H9 (cell line): ENCODE results near the gene RTP2. TPM values are rescaled to one million over a fixed set of nuclear protein-coding genes. Genes with fewer than 3 reads are reported as not detected.
A peak's percentile ranks its signal among the peaks of the same experiment; 100 is the strongest.

Experiments
- DNase-seq: peaks from one replicate; pipeline ENCODE4 v3.0.0-alpha.2; 2017
- H2AFZ ChIP-seq: one replicate; pipeline ENCODE4 v1.6.1; 2013; ENCODE audit warnings: mild to moderate bottlenecking, low read length, control low read depth, moderate library complexity
- H2AK5ac ChIP-seq: 2 replicates; pipeline ENCODE4 v1.6.1; 2013; ENCODE audit warnings: low read length, control low read depth, mixed read lengths; ENCODE audit not compliant: insufficient read length
- H2BK120ac ChIP-seq: one replicate; pipeline ENCODE4 v1.6.1; 2013; ENCODE audit warnings: low read depth, mild to moderate bottlenecking, low read length, control low read depth, inconsistent platforms; ENCODE audit not compliant: poor library complexity, severe bottlenecking
- H2BK12ac ChIP-seq: 2 replicates; pipeline ENCODE4 v1.6.1; 2013; ENCODE audit warnings: low read length, control low read depth, mixed read lengths, low read depth; ENCODE audit not compliant: insufficient read length
- H2BK15ac ChIP-seq: 2 replicates; pipeline ENCODE4 v1.6.1; 2013; ENCODE audit warnings: low read depth, low read length, control low read depth
- H2BK20ac ChIP-seq: one replicate; pipeline ENCODE4 v1.6.1; 2013; ENCODE audit warnings: low read depth, mild to moderate bottlenecking, low read length, control low read depth, inconsistent platforms; ENCODE audit not compliant: poor library complexity, severe bottlenecking
- H2BK5ac ChIP-seq: 2 replicates; pipeline ENCODE4 v1.6.1; 2013; ENCODE audit warnings: low read length, control low read depth, mixed read lengths; ENCODE audit not compliant: insufficient read length
- H3K14ac ChIP-seq: 2 replicates; pipeline ENCODE4 v1.6.1; 2013; ENCODE audit warnings: low read length, control low read depth; ENCODE audit not compliant: insufficient read depth
- H3K18ac ChIP-seq: 2 replicates; pipeline ENCODE4 v1.6.1; 2013; ENCODE audit warnings: low read depth, mild to moderate bottlenecking, mixed read lengths, low read length, control low read depth; ENCODE audit not compliant: insufficient read length
- H3K23ac ChIP-seq: 2 replicates; pipeline ENCODE4 v1.6.1; 2013; ENCODE audit warnings: low read length, control low read depth, mixed read lengths, low read depth; ENCODE audit not compliant: insufficient read length
- H3K23me2 ChIP-seq: 2 replicates; pipeline ENCODE4 v1.6.1; 2013; ENCODE audit warnings: low read depth, mild to moderate bottlenecking, mixed read lengths, low read length, control low read depth; ENCODE audit not compliant: insufficient read length, poor library complexity, severe bottlenecking
- H3K27ac ChIP-seq: 2 replicates; pipeline ENCODE4 v1.5.1; 2013; ENCODE audit warnings: low read length, control low read depth, mixed read lengths, low read depth; ENCODE audit not compliant: insufficient read length
- H3K27me3 ChIP-seq: 2 replicates; pipeline ENCODE4 v1.6.1; 2013; ENCODE audit warnings: low read length, control low read depth, inconsistent platforms; ENCODE audit not compliant: insufficient read depth
- H3K4ac ChIP-seq: 2 replicates; pipeline ENCODE4 v1.6.1; 2013; ENCODE audit warnings: low read depth, mild to moderate bottlenecking, control low read depth, inconsistent platforms, low read length, moderate library complexity
- H3K4me1 ChIP-seq: 2 replicates; pipeline ENCODE4 v1.6.1; 2013; ENCODE audit warnings: low read length, control low read depth, inconsistent platforms; ENCODE audit not compliant: insufficient read depth
- H3K4me2 ChIP-seq: 2 replicates; pipeline ENCODE4 v1.6.1; 2013; ENCODE audit warnings: low read length, control low read depth, mixed read lengths; ENCODE audit not compliant: insufficient read length, insufficient read depth
- H3K56ac ChIP-seq: 2 replicates; pipeline ENCODE4 v1.6.1; 2013; ENCODE audit warnings: low read depth, mild to moderate bottlenecking, mixed read lengths, low read length, control low read depth; ENCODE audit not compliant: insufficient read length
- H3K79me1 ChIP-seq: 2 replicates; pipeline ENCODE4 v1.6.1; 2013; ENCODE audit warnings: low read depth, mild to moderate bottlenecking, moderate library complexity, low read length, control low read depth, inconsistent platforms; ENCODE audit not compliant: insufficient read depth, poor library complexity, severe bottlenecking
- H3K79me2 ChIP-seq: 2 replicates; pipeline ENCODE4 v1.6.1; 2013; ENCODE audit warnings: low read length, control low read depth, inconsistent platforms; ENCODE audit not compliant: insufficient read depth
- H3K9ac ChIP-seq: 2 replicates; pipeline ENCODE4 v1.6.1; 2013; ENCODE audit warnings: low read length, control low read depth, mixed read lengths; ENCODE audit not compliant: insufficient read length; ENCODE audit errors: extremely low read depth
- H3K9me3 ChIP-seq: one replicate; pipeline ENCODE4 v1.6.1; 2013; ENCODE audit warnings: low read depth, low read length, inconsistent platforms; ENCODE audit not compliant: control insufficient read depth
- H3T11ph ChIP-seq: one replicate; pipeline ENCODE4 v1.6.1; 2013; ENCODE audit warnings: mild to moderate bottlenecking, low read length, control low read depth, inconsistent platforms
- H4K20me1 ChIP-seq: one replicate; pipeline ENCODE4 v1.6.1; 2013; ENCODE audit not compliant: control insufficient read depth, insufficient read length, insufficient read depth
- H4K5ac ChIP-seq: 2 replicates; pipeline ENCODE4 v1.6.1; 2013; ENCODE audit warnings: low read depth, mild to moderate bottlenecking, mixed read lengths, low read length, control low read depth; ENCODE audit not compliant: insufficient read length
- H4K8ac ChIP-seq: replicated peaks from 2 replicates; pipeline ENCODE4 v1.6.1; 2013; ENCODE audit warnings: low read length, control low read depth, mixed read lengths, low read depth; ENCODE audit not compliant: insufficient read length
- H4K91ac ChIP-seq: 2 replicates; pipeline ENCODE4 v1.6.1; 2013; ENCODE audit warnings: low read depth, mild to moderate bottlenecking, moderate library complexity, mixed read lengths, low read length, control low read depth; ENCODE audit not compliant: insufficient read length
- H3K27ac Mint-ChIP-seq, 3 experiments: 2 replicates in 2 of 3; 3 replicates in 1 of 3; pipeline ENCODE4 v1.8.0; 2020 to 2021; ENCODE audit warnings: mixed read lengths in 3 of 3, mild to moderate bottlenecking in 1 of 3, moderate library complexity in 1 of 3
- H3K27me3 Mint-ChIP-seq: 2 replicates; pipeline ENCODE4 v1.8.0; 2021; ENCODE audit warnings: low read depth, mild to moderate bottlenecking, moderate library complexity, mixed read lengths
- H3K36me3 Mint-ChIP-seq, 3 experiments: 2 replicates in 2 of 3; 3 replicates in 1 of 3; pipeline ENCODE4 v1.8.0; 2020 to 2021; ENCODE audit warnings: low read depth in 3 of 3, mixed read lengths in 3 of 3; ENCODE audit not compliant: insufficient read depth in 1 of 3
- H3K4me1 Mint-ChIP-seq, 2 experiments: 2 replicates each; pipeline ENCODE4 v1.8.0; 2020; ENCODE audit warnings: mixed read lengths in 2 of 2
- H3K4me3 Mint-ChIP-seq, 2 experiments: 2 replicates in 1 of 2; 3 replicates in 1 of 2; pipeline ENCODE4 v1.8.0; 2020 to 2021; ENCODE audit warnings: mild to moderate bottlenecking in 2 of 2, mixed read lengths in 2 of 2, moderate library complexity in 1 of 2
- H3K9me3 Mint-ChIP-seq, 2 experiments: 2 replicates in 1 of 2; 3 replicates in 1 of 2; pipeline ENCODE4 v1.8.0; 2020; ENCODE audit warnings: mild to moderate bottlenecking in 2 of 2, mixed read lengths in 2 of 2, moderate library complexity in 1 of 2
- CTCF ChIP-seq: fragments of 200-600 bp; sonication (generic); conservative IDR thresholded peaks from 3 replicates; pipeline ENCODE4 v1.8.0; 2021; ENCODE audit warnings: antibody characterized with exemption, mild to moderate bottlenecking
- WGBS: extraction: QIAGEN DNeasy Blood & Tissue Kit; methylation state at CpG from one replicate; pipeline ENCODE4 v1.1.7; 2013; ENCODE audit warnings: missing lambda C conversion rate, low lambda C conversion rate, mixed read lengths; ENCODE audit not compliant: insufficient read length; ENCODE audit errors: extremely low coverage; 5-methylcytosine and 5-hydroxymethylcytosine counted together
- total RNA-seq: library from RNA; stranded (reverse); gene quantifications from 2 replicates; pipeline ENCODE4 v1.2.1, GENCODE V29; 2021

The RTP2 gene
- total RNA-seq, 1 experiment from 2014 or later = not detected

GRCh38 chr3:187738331-187739093 is 36.2 kb upstream of the RTP2 start:
- Histone ChIP-seq H4K20me1 (no peaks in the 10 kb centered on the region), H3K4ac (no peak overlapping the region), H3K79me1 (no peaks in the 10 kb centered on the region), H3K23ac (no peak overlapping the region), H2BK20ac (no peak overlapping the region), H2AFZ (peak overlapping the region; percentile 93), H3K18ac (peak overlapping the region; percentile 59), H3K23me2 (peaks cover 38% of the 10 kb centered on the region), H3K9ac (peak overlapping the region; percentile 72), H3K27ac (no peak overlapping the region), H2BK5ac (no peak overlapping the region), H2BK12ac (no peak overlapping the region), H2BK120ac (no peak overlapping the region), H4K8ac (no peak overlapping the region), H3K4me2 (peak overlapping the region; percentile 98), H4K91ac (no peak overlapping the region), H3K9me3 (no peaks in the 10 kb centered on the region), H2AK5ac (no peak overlapping the region), H3K56ac (no peak overlapping the region), H2BK15ac (no peak overlapping the region), H3K27me3 (peaks cover 4% of the 10 kb centered on the region; the same call in 1 of the 2 replicates), H3K79me2 (0 out of 2 replicates have a peak, but pooled peaks cover 1% of the 10 kb centered on the region), H3K14ac (peak overlapping the region; percentile 87; the same call in 1 of the 2 replicates), H3T11ph (no peak overlapping the region), H3K4me1 (peaks cover 10% of the 10 kb centered on the region; the same call in 1 of the 2 replicates), H4K5ac (no peak overlapping the region)
- Mint-ChIP-seq H3K27me3 (peaks cover 38% of the 10 kb centered on the region), H3K36me3 (peaks cover 0 to 2% (median under 1%) of the 10 kb centered on the region in 3 experiments; a peak in 3 of 7 replicates), H3K4me1 (peaks cover 44 to 53% of the 10 kb centered on the region in 2 experiments), H3K27ac (peak overlapping the region; percentile 52 to 95 (median 94); a peak in 6 of 7 replicates), H3K9me3 (no peaks in the 10 kb centered on the region), H3K4me3 (peak overlapping the region; percentile 85 to 92)
- peak; percentile 89 for DNase-seq
- WGBS = no CpG with 5 or more reads among the region's 43 CpGs
- TF ChIP-seq CTCF = peak; percentile 77
